ENCODE data around the gene R3HDML. TPM values are rescaled to one million over a fixed set of nuclear protein-coding genes. Genes with fewer than 3 reads are reported as not detected.

Gene R3HDML
- total and polyA plus RNA-seq, 2 of the 13 experiments (the other 11 are each of a cell fraction or from before 2014, with no cell fraction given): not detected

DNA sequence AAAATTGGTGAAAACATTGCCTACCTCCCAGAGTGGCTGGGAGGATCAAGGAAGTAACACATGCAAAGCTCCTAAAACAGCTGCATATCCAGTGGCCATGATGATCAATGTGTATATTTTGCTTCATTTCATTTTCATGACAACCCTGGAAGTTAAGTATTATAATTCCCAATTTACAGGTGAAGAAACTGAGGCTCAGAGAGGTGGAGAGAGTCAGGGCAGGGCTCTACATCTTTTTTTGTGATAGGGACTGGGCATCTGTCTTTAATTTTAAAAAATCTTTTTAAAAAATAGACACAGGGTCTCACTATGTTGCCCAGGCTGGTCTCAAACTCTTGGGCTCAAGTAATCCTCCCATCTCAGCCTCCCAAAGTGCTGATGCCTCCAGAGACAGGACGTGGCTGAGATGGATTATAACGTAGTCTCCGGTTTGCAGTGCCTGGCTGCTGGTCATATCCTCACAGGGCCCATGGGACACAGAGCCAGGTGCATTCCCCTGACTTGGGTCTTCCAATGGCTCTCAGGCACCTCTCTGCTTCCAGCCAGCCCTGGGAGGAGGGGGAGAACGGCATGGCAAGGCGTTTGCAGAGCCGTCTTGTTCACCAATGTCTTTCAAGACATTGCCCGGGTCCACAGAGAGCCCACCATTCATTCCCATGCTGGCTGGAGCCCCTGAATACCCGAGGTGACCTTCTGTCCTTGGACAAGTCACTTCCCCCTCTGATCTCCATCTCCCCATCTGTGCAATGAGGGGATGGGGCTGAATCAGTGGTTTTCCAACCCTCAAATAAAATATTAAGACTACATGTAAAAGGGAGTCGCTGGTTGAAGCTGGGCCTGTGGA is 57.0 kb downstream of the R3HDML start (continued):
- TF ChIP-seq PAF1 (CRISPR knock-in tag; IDR thresholded peaks at IDR 0.05) (no peak), KLF16 (CRISPR knock-in tag; IDR thresholded peaks at IDR 0.05) (no peak; a peak in 1 of 4 replicates), ZNF317 (CRISPR knock-in tag; IDR thresholded peaks at IDR 0.05) (peak; percentile 68; the same call in 1 of the 2 replicates), NR3C1 (CRISPR knock-in tag; IDR thresholded peaks at IDR 0.05) (no peak), ELF1 (CRISPR knock-in tag; IDR thresholded peaks at IDR 0.05) (0 out of 2 replicates have a peak, but pooled peaks have one; percentile 2), CSRNP1 (CRISPR knock-in tag; IDR thresholded peaks at IDR 0.05) (no peak), NKX3-1 (CRISPR knock-in tag; IDR thresholded peaks at IDR 0.05) (no peak), ZNF496 (CRISPR knock-in tag; IDR thresholded peaks at IDR 0.05; ENCODE audit: insufficient replicate concordance) (no peak), PCBP1 (IDR thresholded peaks at IDR 0.05; ENCODE audit: borderline replicate concordance, low read depth, low read length) (no peak), KLF6 (CRISPR knock-in tag; IDR thresholded peaks at IDR 0.05) (peak; percentile 6; the same call in 1 of the 2 replicates), ZNF792 (CRISPR knock-in tag; IDR thresholded peaks at IDR 0.05) (peak; percentile 25; the same call in 1 of the 2 replicates), ZNF260 (CRISPR knock-in tag; IDR thresholded peaks at IDR 0.05; ENCODE audit: borderline replicate concordance, low read depth) (no peak), CENPT (CRISPR knock-in tag; IDR thresholded peaks at IDR 0.05; ENCODE audit: low read depth) (no peak), SAFB2 (CRISPR knock-in tag; IDR thresholded peaks at IDR 0.05; ENCODE audit: borderline replicate concordance, low read depth) (no peak), TEAD2 (CRISPR knock-in tag; IDR thresholded peaks at IDR 0.05) (no peak), ZNF772 (CRISPR knock-in tag; IDR thresholded peaks at IDR 0.05) (no peak), ZSCAN9 (CRISPR knock-in tag; IDR thresholded peaks at IDR 0.05; ENCODE audit: borderline replicate concordance) (no peak), ZFP1 (CRISPR knock-in tag; IDR thresholded peaks at IDR 0.05) (no peak), FOXO4 (CRISPR knock-in tag; conservative IDR thresholded peaks at IDR 0.05) (peak; percentile 12; the same call in 1 of the 2 replicates), ZNF660 (CRISPR knock-in tag; IDR thresholded peaks at IDR 0.05; ENCODE audit: borderline replicate concordance, low read depth) (no peak), ZNF510 (CRISPR knock-in tag; IDR thresholded peaks at IDR 0.05; ENCODE audit: low read depth) (no peak)
- TF ChIP-seq, protein P1, sequence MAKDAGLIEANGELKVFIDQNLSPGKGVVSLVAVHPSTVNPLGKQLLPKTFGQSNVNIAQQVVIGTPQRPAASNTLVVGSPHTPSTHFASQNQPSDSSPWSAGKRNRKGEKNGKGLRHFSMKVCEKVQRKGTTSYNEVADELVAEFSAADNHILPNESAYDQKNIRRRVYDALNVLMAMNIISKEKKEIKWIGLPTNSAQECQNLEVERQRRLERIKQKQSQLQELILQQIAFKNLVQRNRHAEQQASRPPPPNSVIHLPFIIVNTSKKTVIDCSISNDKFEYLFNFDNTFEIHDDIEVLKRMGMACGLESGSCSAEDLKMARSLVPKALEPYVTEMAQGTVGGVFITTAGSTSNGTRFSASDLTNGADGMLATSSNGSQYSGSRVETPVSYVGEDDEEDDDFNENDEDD (CRISPR knock-in tag; IDR thresholded peaks at IDR 0.05; ENCODE audit: borderline replicate concordance): 0 out of 2 replicates have a peak, but pooled peaks have one; percentile 8
- TF ChIP-seq, protein P2, sequence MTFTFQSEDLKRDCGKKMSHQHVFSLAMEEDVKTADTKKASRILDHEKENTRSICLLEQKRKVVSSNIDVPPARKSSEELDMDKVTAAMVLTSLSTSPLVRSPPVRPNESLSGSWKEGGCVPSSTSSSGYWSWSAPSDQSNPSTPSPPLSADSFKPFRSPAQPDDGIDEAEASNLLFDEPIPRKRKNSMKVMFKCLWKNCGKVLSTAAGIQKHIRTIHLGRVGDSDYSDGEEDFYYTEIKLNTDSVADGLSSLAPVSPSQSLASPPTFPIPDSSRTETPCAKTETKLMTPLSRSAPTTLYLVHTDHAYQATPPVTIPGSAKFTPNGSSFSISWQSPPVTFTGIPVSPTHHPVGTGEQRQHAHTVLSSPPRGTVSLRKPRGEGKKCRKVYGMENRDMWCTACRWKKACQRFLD (CRISPR knock-in tag; IDR thresholded peaks at IDR 0.05; ENCODE audit: borderline replicate concordance): peak; percentile 15

All from HepG2 (cell line).